Smooth muscle cell (in vitro differentiated cells): ENCODE results near the gene HOXA4. TPM values are rescaled to one million over a fixed set of nuclear protein-coding genes. Genes with fewer than 3 reads are reported as not detected.
A peak's percentile ranks its signal among the peaks of the same experiment; 100 is the strongest.

Source experiments
- DNase-seq: peaks from one replicate; lab custom pipeline; 2025; ENCODE audit not compliant: unreplicated experiment; lab: John Stamatoyannopoulos, UW
- H2AFZ ChIP-seq: fragments of 200-600 bp; sonication (generic); 2 replicates; pipeline ENCODE4 v1.6.0; 2016; ENCODE audit warnings: antibody characterized with exemption, low read depth, mild to moderate bottlenecking
- H3F3A ChIP-seq: fragments of 200-600 bp; sonication (generic); 2 replicates; pipeline ENCODE4 v1.6.0; 2017; ENCODE audit warnings: antibody characterized with exemption, low read depth
- H3K27ac ChIP-seq: fragments of 200-600 bp; sonication (generic); 2 replicates; pipeline ENCODE4 v1.5.1; 2016; ENCODE audit warnings: low read depth, mild to moderate bottlenecking
- H3K27me3 ChIP-seq: fragments of 200-600 bp; sonication (generic); 2 replicates; pipeline ENCODE4 v1.6.1; 2016; ENCODE audit warnings: low read depth, mild to moderate bottlenecking
- H3K36me3 ChIP-seq: fragments of 200-600 bp; sonication (generic); 2 replicates; pipeline ENCODE4 v1.5.1; 2016; ENCODE audit warnings: low read depth
- H3K4me1 ChIP-seq: fragments of 200-600 bp; sonication (generic); 2 replicates; pipeline ENCODE4 v1.5.1; 2016; ENCODE audit warnings: low read depth
- H3K4me2 ChIP-seq: fragments of 200-600 bp; sonication (generic); 2 replicates; pipeline ENCODE4 v1.6.0; 2016; ENCODE audit warnings: mild to moderate bottlenecking
- H3K4me3 ChIP-seq: fragments of 200-600 bp; sonication (generic); 2 replicates; pipeline ENCODE4 v1.5.1; 2016; ENCODE audit warnings: mild to moderate bottlenecking
- H3K79me2 ChIP-seq: fragments of 200-600 bp; sonication (generic); 2 replicates; pipeline ENCODE4 v1.6.0; 2016; ENCODE audit warnings: low read depth, mild to moderate bottlenecking
- H3K9ac ChIP-seq: fragments of 200-600 bp; sonication (generic); 2 replicates; pipeline ENCODE4 v1.6.0; 2016; ENCODE audit warnings: low read depth
- H3K9me3 ChIP-seq: fragments of 200-600 bp; sonication (generic); replicated peaks from 2 replicates; pipeline ENCODE4 v1.5.1; 2016; ENCODE audit warnings: low read depth
- H4K20me1 ChIP-seq: fragments of 200-600 bp; sonication (generic); 2 replicates; pipeline ENCODE4 v1.6.0; 2016; ENCODE audit warnings: low read depth
- CTCF ChIP-seq: fragments of 200-600 bp; sonication (generic); IDR thresholded peaks from 2 replicates; pipeline ENCODE4 v1.5.1; 2017; ENCODE audit warnings: borderline replicate concordance, mild to moderate bottlenecking, antibody characterized with exemption; ENCODE audit not compliant: insufficient read depth, poor library complexity, severe bottlenecking
- WGBS: methylation state at CpG from one replicate; pipeline ENCODE4 v1.1.7; 2016; ENCODE audit warnings: low lambda C conversion rate; 5-methylcytosine and 5-hydroxymethylcytosine counted together
- polyA plus RNA-seq: library from polyadenylated mRNA; unstranded; fragments of >200 nt; fragmentation: Nextera tagmentation; extraction: Ambion mirVana; gene quantifications from 2 replicates; pipeline ENCODE4 v1.2.1, GENCODE V29; 2016
- total RNA-seq: library from RNA; depleted of rRNA; stranded (reverse); fragments of >200 nt; gene quantifications from 2 replicates; pipeline ENCODE4 v1.2.3, GENCODE V29; 2014

The HOXA4 gene
- total and polyA plus RNA-seq, 2 experiments from 2014 or later = 0.22 TPM; not detected in 1

- H3K27me3 ChIP-seq = peaks cover 25% of the 10 kb centered on the region
- peaks cover 100% of the 10 kb centered on the region for H3K79me2 ChIP-seq
- peak overlapping the region; percentile 89 for H3K4me2 ChIP-seq
- H3F3A ChIP-seq = peaks cover 4% of the 10 kb centered on the region
- H3K9me3 ChIP-seq = no peaks in the 10 kb centered on the region
- peak overlapping the region; percentile 95 for H3K27ac ChIP-seq
- peak overlapping the region; percentile 88 for H3K9ac ChIP-seq
- peaks cover 40% of the 10 kb centered on the region for H4K20me1 ChIP-seq
- no peaks in the 10 kb centered on the region for H3K36me3 ChIP-seq
- peak overlapping the region; percentile 67 for H3K4me3 ChIP-seq
- no peaks in the 10 kb centered on the region for H3K4me1 ChIP-seq
- H2AFZ ChIP-seq = no peak overlapping the region
- no peak for TF ChIP-seq CTCF
- under 1% methylated on average over 50 of the region's 59 CpGs for WGBS
- no peak for DNase-seq
Observed at GRCh38 chr7:27173511-27173955, 43.0 kb upstream of the HOXA4 start.

- peaks cover 35% of the 10 kb centered on the region for H4K20me1 ChIP-seq
- peak overlapping the region; percentile 95 for H3K27ac ChIP-seq
- H3K4me3 ChIP-seq = peak overlapping the region; percentile 67
- no peak overlapping the region for H2AFZ ChIP-seq
- DNase-seq = no peak
- peaks cover 25% of the 10 kb centered on the region for H3K27me3 ChIP-seq
- H3K9me3 ChIP-seq = no peaks in the 10 kb centered on the region
- H3K4me1 ChIP-seq = no peaks in the 10 kb centered on the region
- TF ChIP-seq CTCF = no peak
- H3K79me2 ChIP-seq = peaks cover 100% of the 10 kb centered on the region
- H3K4me2 ChIP-seq = peak overlapping the region; percentile 89
- H3K9ac ChIP-seq = peak overlapping the region; percentile 88
- H3F3A ChIP-seq = peaks cover 7% of the 10 kb centered on the region
- H3K36me3 ChIP-seq = no peaks in the 10 kb centered on the region
- under 1% methylated on average over 40 of the region's 58 CpGs for WGBS
Observed at GRCh38 chr7:27172823-27173510, 42.4 kb upstream of the HOXA4 start.

GRCh38 chr7:27172315-27172774 is 41.8 kb upstream of the HOXA4 start:
- peaks cover 100% of the 10 kb centered on the region for H3K79me2 ChIP-seq
- peak overlapping the region; percentile 95 for H3K27ac ChIP-seq
- WGBS = 6% methylated on average over 10 of the region's 10 CpGs
- peak overlapping the region; percentile 89 for H3K4me2 ChIP-seq
- H4K20me1 ChIP-seq = peaks cover 35% of the 10 kb centered on the region
- peak overlapping the region; percentile 67 for H3K4me3 ChIP-seq
- H3K9ac ChIP-seq = peak overlapping the region; percentile 88
- peaks cover 30% of the 10 kb centered on the region for H3K27me3 ChIP-seq
- DNase-seq = no peak
- no peak for TF ChIP-seq CTCF
- H3K4me1 ChIP-seq = no peaks in the 10 kb centered on the region
- H3K9me3 ChIP-seq = no peaks in the 10 kb centered on the region
- H2AFZ ChIP-seq = no peak overlapping the region
- no peaks in the 10 kb centered on the region for H3K36me3 ChIP-seq
- peaks cover 7% of the 10 kb centered on the region for H3F3A ChIP-seq
